GM18873 (cell line): Measurements from ENCODE around the gene ARHGAP23.
"Not testable (repeated sequence)": the region's sequence is repeated elsewhere in the genome, so short reads cannot be mapped to it uniquely, and the experiment has no call there.

Experiments
- ATAC-seq: cut with Tn5 transposase; IDR thresholded peaks from one replicate; pipeline ENCODE4 v1.9.1; 2021; ENCODE audit warnings: mild to moderate bottlenecking, moderate library complexity, moderate number of reproducible peaks; ENCODE audit not compliant: unreplicated experiment, low FRiP score

The ARHGAP23 gene

GRCh38 chr17:38458521-38458920 is 30.3 kb downstream of the ARHGAP23 start:
- ATAC-seq: no peak

- ATAC-seq: no peak
These were observed 31.3 kb downstream of the ARHGAP23 start for GRCh38 chr17:38459567-38459966.

GRCh38 chr17:38460082-38460715 is 31.9 kb downstream of the ARHGAP23 start:
- no peak for ATAC-seq

- no peak for ATAC-seq
These were observed 32.7 kb downstream of the ARHGAP23 start for GRCh38 chr17:38460716-38461630.

- no peak for ATAC-seq
These were observed 33.4 kb downstream of the ARHGAP23 start for GRCh38 chr17:38461683-38462082.

GRCh38 chr17:38463451-38463858 is 35.2 kb downstream of the ARHGAP23 start:
- no peak for ATAC-seq

- no peak for ATAC-seq
These were observed 36.0 kb downstream of the ARHGAP23 start for GRCh38 chr17:38464251-38464722.

- no peak for ATAC-seq
These were observed 36.6 kb downstream of the ARHGAP23 start for GRCh38 chr17:38464723-38465390.

GRCh38 chr17:38465391-38466345 is 37.4 kb downstream of the ARHGAP23 start:
- no peak for ATAC-seq

- ATAC-seq: no peak
These were observed 38.4 kb downstream of the ARHGAP23 start for GRCh38 chr17:38466346-38467315.

- ATAC-seq: no peak
These were observed 39.2 kb downstream of the ARHGAP23 start for GRCh38 chr17:38467491-38467890.

- ATAC-seq: no peak
These were observed 41.6 kb downstream of the ARHGAP23 start for GRCh38 chr17:38469875-38470274.

- ATAC-seq: not testable (repeated sequence)
These were observed 43.0 kb downstream of the ARHGAP23 start for GRCh38 chr17:38471253-38471652.

- ATAC-seq: not testable (repeated sequence)
These were observed 46.4 kb downstream of the ARHGAP23 start for GRCh38 chr17:38474666-38475065.

- ATAC-seq: no peak
These were observed 48.3 kb downstream of the ARHGAP23 start for GRCh38 chr17:38476549-38476948.

- ATAC-seq: not testable (repeated sequence)
These were observed 49.2 kb downstream of the ARHGAP23 start for GRCh38 chr17:38477417-38477816.

GRCh38 chr17:38477951-38478350 is 49.7 kb downstream of the ARHGAP23 start:
- ATAC-seq: not testable (repeated sequence)

- not testable (repeated sequence) for ATAC-seq
These were observed 50.4 kb downstream of the ARHGAP23 start for GRCh38 chr17:38478667-38479066.
